LNCaP clone FGC (cell line): ENCODE data around the gene NDRG3.
A peak's percentile ranks its signal among the peaks of the same experiment; 100 is the strongest.

Experiments used
- DNase-seq: peaks from one replicate; pipeline ENCODE4 v3.0.0-alpha.2; 2011; ENCODE audit warnings: low read depth
- H3K4me3 ChIP-seq: 2 replicates; pipeline ENCODE4 v1.5.1; 2011; ENCODE audit warnings: mild to moderate bottlenecking, low read depth, low read length, control low read depth
- TF ChIP-seq, protein P1 (sequence below): IDR thresholded peaks from 2 replicates; pipeline ENCODE4 v1.5.1; 2012; ENCODE audit warnings: mild to moderate bottlenecking; ENCODE audit not compliant: control insufficient read depth, insufficient read depth; ENCODE audit errors: extremely low read depth

The NDRG3 gene

GRCh38 chr20:36775826-36776225 is 29.9 kb upstream of the NDRG3 start:
- DNase-seq, result no peak
- TF ChIP-seq, protein P1, sequence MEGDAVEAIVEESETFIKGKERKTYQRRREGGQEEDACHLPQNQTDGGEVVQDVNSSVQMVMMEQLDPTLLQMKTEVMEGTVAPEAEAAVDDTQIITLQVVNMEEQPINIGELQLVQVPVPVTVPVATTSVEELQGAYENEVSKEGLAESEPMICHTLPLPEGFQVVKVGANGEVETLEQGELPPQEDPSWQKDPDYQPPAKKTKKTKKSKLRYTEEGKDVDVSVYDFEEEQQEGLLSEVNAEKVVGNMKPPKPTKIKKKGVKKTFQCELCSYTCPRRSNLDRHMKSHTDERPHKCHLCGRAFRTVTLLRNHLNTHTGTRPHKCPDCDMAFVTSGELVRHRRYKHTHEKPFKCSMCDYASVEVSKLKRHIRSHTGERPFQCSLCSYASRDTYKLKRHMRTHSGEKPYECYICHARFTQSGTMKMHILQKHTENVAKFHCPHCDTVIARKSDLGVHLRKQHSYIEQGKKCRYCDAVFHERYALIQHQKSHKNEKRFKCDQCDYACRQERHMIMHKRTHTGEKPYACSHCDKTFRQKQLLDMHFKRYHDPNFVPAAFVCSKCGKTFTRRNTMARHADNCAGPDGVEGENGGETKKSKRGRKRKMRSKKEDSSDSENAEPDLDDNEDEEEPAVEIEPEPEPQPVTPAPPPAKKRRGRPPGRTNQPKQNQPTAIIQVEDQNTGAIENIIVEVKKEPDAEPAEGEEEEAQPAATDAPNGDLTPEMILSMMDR, result no peak
- H3K4me3 ChIP-seq, result no peak overlapping the region

DNA sequence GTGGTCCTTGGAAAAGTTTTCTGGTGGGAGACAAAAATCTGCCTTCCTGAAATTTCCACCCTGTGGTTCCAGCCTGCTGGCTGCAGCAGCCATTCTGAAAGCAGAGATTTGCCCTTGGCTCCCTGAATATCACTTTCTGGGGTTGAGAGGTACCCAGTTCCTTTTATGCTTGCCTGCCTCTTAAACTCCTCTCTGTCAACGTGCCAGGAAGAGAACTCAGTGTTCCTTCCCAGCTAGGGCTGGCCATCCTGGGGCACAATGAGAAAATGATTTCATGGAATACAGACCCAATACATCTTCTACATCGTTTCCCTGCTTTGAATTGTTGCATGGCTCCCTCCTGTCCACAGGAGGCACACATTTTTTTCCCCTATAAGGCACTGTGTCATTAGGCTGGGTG is 29.3 kb upstream of the NDRG3 start:
- no peak overlapping the region for H3K4me3 ChIP-seq
- TF ChIP-seq, protein P1, result no peak
- DNase-seq, result no peak

GRCh38 chr20:36773597-36774390 is 27.9 kb upstream of the NDRG3 start, which contains the start of gene DSN1:
Gene DSN1 (minus strand): TSS chr20:36773763. CDS start chr20:36771458, 2,305 bp downstream.
- peak; percentile 91 for DNase-seq
- TF ChIP-seq, protein P1, result no peak
- H3K4me3 ChIP-seq, result peak within 1 kb of the TSS; percentile 94

DNA sequence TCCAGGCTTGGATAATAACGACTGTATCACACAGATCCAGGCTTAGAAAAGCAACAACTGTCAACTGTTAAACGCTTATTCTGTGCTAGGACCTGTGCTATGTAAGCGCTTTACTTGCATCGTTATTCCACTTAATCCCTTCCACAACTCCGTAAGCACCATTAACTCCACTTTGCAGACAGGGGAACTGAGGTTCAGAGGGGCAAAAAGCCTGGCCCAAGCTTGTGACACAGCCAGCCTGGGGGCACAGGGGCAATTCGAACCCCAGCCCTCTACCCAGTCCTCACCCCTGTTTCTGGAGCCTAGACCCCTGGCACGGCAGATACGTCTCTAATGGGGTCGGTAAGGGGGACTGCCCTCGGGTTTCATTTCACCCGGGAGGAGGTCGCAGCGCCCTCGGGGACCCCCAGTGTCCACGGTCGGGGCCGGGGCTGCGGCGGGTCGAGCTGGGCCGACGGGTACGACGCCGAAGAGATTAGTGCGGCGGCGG is 27.3 kb upstream of the NDRG3 start:
- DNase-seq, result no peak
- TF ChIP-seq, protein P1, result no peak
- H3K4me3 ChIP-seq, result peak overlapping the region; percentile 94

DNA sequence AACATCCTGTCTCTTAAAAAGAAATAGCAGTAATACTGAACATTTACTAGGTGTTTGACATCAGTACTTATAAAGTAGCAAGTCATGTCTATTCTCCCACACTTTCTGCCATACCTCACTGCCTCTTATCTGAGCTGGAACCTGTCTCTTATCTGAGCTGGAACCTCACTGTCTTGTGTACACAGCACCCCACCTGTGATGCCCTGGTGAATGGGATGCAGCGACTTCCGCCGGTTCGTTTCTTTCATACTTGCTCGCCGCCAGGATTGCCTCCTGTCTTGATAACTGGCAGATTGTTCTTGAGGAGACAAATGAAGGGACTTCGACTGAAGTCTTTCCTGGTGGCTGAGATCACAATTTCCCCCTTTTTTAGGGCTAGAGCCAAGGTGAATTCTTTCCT is 24.8 kb upstream of the NDRG3 start:
- DNase-seq, result no peak
- TF ChIP-seq, protein P1, result no peak
- H3K4me3 ChIP-seq, result no peak overlapping the region

- no peak overlapping the region for H3K4me3 ChIP-seq
- DNase-seq, result peak; percentile 42
- TF ChIP-seq, protein P1, result no peak
Observed at GRCh38 chr20:36768768-36769430, 23.0 kb upstream of the NDRG3 start.
